RWPE1 (cell line): ENCODE data around the gene FOXC2.

Source experiments
- CTCF ChIA-PET: fragments of 350-600 bp; sonication (Branson Sonifier 250); formaldehyde crosslinking; extraction: SDS; loops from one replicate; lab custom pipeline; 2021; lab: Yijun Ruan, JAX
- POLR2A ChIA-PET: fragments of 400-600 bp; formaldehyde crosslinking; extraction: SDS; loops from one replicate; lab custom pipeline; 2020; ENCODE audit warnings: antibody characterized with exemption; ENCODE audit not compliant: low non-redundant PET; lab: Yijun Ruan, JAX
- DNase-seq: peaks from one replicate; pipeline ENCODE4 v3.0.0; 2012; ENCODE audit warnings: low spot score
- H3K27ac ChIP-seq: fragments of 450-650 bp; 2 replicates; pipeline ENCODE4 v1.5.1; 2017
- TF ChIP-seq, protein P1 (sequence below): fragments of 450-650 bp; conservative IDR thresholded peaks from 2 replicates; pipeline ENCODE4 v1.5.1; 2017; ENCODE audit warnings: low read depth, mild to moderate bottlenecking

FOXC2 gene

GRCh38 chr16:86618431-86619238 is 52.0 kb downstream of the FOXC2 start:
- ChIA-PET POLR2A (no interaction called here), CTCF (interaction anchor here (0.6 kb wide), 1 partner anchor 29 kb away, joined by 3 read pairs; no protein-coding TSS in a partner anchor)
- H3K27ac ChIP-seq: no peak overlapping the region
- TF ChIP-seq, protein P1, sequence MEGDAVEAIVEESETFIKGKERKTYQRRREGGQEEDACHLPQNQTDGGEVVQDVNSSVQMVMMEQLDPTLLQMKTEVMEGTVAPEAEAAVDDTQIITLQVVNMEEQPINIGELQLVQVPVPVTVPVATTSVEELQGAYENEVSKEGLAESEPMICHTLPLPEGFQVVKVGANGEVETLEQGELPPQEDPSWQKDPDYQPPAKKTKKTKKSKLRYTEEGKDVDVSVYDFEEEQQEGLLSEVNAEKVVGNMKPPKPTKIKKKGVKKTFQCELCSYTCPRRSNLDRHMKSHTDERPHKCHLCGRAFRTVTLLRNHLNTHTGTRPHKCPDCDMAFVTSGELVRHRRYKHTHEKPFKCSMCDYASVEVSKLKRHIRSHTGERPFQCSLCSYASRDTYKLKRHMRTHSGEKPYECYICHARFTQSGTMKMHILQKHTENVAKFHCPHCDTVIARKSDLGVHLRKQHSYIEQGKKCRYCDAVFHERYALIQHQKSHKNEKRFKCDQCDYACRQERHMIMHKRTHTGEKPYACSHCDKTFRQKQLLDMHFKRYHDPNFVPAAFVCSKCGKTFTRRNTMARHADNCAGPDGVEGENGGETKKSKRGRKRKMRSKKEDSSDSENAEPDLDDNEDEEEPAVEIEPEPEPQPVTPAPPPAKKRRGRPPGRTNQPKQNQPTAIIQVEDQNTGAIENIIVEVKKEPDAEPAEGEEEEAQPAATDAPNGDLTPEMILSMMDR: no peak
- DNase-seq: no peak
